Spinal cord (tissue), 10 donors: ENCODE results near the gene PLXDC1. TPM values are rescaled to one million over a fixed set of nuclear protein-coding genes. Genes with fewer than 3 reads are reported as not detected.

Experiments
- DNase-seq, 6 donors: peaks; one replicate each; pipeline versions ENCODE4 v3.0.0 to v3.0.0-alpha.2; 2013 to 2015; ENCODE audit warnings: low spot score in 6 of 6, low read depth in 4 of 6
- H3K27ac ChIP-seq: one replicate; pipeline ENCODE4 v1.5.1; 2013; ENCODE audit warnings: low read depth, low read length, control low read depth
- H3K27me3 ChIP-seq: one replicate; pipeline ENCODE4 v1.6.1; 2013; ENCODE audit warnings: low read length; ENCODE audit not compliant: control insufficient read depth, insufficient read depth
- H3K36me3 ChIP-seq: one replicate; pipeline ENCODE4 v1.6.1; 2013; ENCODE audit warnings: low read length; ENCODE audit not compliant: control insufficient read depth, insufficient read depth
- H3K4me1 ChIP-seq: one replicate; pipeline ENCODE4 v1.6.1; 2013; ENCODE audit warnings: low read length; ENCODE audit not compliant: control insufficient read depth, insufficient read depth
- H3K4me3 ChIP-seq: one replicate; pipeline ENCODE4 v1.5.1; 2013; ENCODE audit warnings: low read depth, low read length, control low read depth
- H3K9me3 ChIP-seq: one replicate; pipeline ENCODE4 v1.6.1; 2013; ENCODE audit warnings: low read length; ENCODE audit not compliant: control insufficient read depth, insufficient read depth
- WGBS: methylation state at CpG from one replicate; pipeline ENCODE4 v1.1.5; 2013; ENCODE audit warnings: missing lambda C conversion rate; ENCODE audit not compliant: insufficient coverage; 5-methylcytosine and 5-hydroxymethylcytosine counted together
- polyA plus RNA-seq, 2 donors: library from polyadenylated mRNA; unstranded; fragments of 120-200 nt; gene quantifications; one replicate each; pipeline ENCODE4 v1.2.1, GENCODE V29; 2013; ENCODE audit not compliant: insufficient read length in 2 of 2
- total RNA-seq, 2 donors: library from RNA; depleted of rRNA in 1 of 2; stranded (reverse); fragments of 120-200 nt in 1 of 2; fragments of >200 nt in 1 of 2; gene quantifications; one replicate each; pipeline versions ENCODE4 v1.2.3 to v1.2.4, GENCODE V29; 2013 to 2014
- donor health status: healthy.

PLXDC1 gene
- total and polyA plus RNA-seq, 4 donors = 10.1 to 47.1 (median 25.6) TPM

GRCh38 chr17:39164675-39165143 is 13.3 kb upstream of the PLXDC1 start:
- no peak overlapping the region for H3K27ac ChIP-seq

DNA sequence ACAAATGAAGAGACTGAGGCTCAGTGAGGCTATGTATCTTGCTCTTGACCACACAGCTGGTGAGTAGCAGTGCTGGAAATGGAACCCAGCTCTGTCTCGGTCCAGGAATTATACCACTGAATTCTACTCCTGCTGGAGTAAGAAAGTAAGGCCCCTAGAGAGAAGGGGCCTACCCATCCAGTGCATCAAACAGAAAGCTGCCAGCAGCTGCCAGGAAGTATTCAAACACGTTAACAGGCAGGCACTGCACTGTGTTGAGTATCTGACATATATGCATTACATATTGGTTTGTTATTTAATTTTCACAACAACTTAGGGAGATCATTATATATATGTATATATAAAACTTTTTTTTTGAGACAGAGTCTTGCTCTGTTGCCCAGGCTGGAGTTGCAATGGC is 10.5 kb upstream of the PLXDC1 start:
- Histone ChIP-seq H3K36me3 (no peaks in the 10 kb centered on the region), H3K27ac (no peak overlapping the region), H3K4me1 (peaks cover 23% of the 10 kb centered on the region), H3K4me3 (no peak overlapping the region), H3K27me3 (peaks cover 29% of the 10 kb centered on the region), H3K9me3 (no peaks in the 10 kb centered on the region)
- no peak for DNase-seq
- 75% methylated on average over 1 of the region's 2 CpGs for WGBS

More at GRCh38 chr17:39164675-39165143, 13.3 kb upstream of the PLXDC1 start:
- H3K4me1 ChIP-seq = peaks cover 23% of the 10 kb centered on the region
- peak in 4 of 6 donors; percentile 65 to 96 (median 80) for DNase-seq
- peaks cover 37% of the 10 kb centered on the region for H3K27me3 ChIP-seq
- H3K4me3 ChIP-seq = peak overlapping the region; percentile 63
- 0% methylated on average over 15 of the region's 15 CpGs for WGBS
- no peaks in the 10 kb centered on the region for H3K36me3 ChIP-seq
- H3K9me3 ChIP-seq = no peaks in the 10 kb centered on the region

GRCh38 chr17:39158623-39159022 is 7.2 kb upstream of the PLXDC1 start:
- WGBS = 90% methylated on average over 2 of the region's 2 CpGs
- H3K36me3 ChIP-seq = no peaks in the 10 kb centered on the region
- H3K4me1 ChIP-seq = peaks cover 8% of the 10 kb centered on the region
- peaks cover 3% of the 10 kb centered on the region for H3K27me3 ChIP-seq
- no peak overlapping the region for H3K4me3 ChIP-seq
- no peak overlapping the region for H3K27ac ChIP-seq
- no peaks in the 10 kb centered on the region for H3K9me3 ChIP-seq
- DNase-seq = no peak

DNA sequence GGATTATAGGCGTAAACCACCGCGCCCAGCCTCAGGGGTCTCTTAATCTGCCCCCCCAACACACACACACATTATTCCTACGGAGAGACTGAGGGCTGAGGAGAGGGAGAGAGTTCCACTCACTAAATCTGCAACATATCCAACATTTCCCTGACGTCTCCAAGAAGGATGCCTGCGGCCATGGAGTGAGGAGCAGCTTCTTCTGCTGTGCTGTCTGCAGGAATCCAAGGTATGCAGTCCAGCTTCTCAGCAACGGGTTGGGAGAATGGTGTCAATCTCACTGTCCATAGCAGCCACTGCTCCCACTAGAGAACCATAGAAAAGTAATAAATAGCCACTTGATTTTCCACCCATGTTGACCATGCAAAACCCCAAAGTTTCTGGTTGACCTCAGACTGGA is 5.1 kb upstream of the PLXDC1 start:
- Histone ChIP-seq H3K4me3 (no peak overlapping the region), H3K36me3 (no peaks in the 10 kb centered on the region), H3K9me3 (no peaks in the 10 kb centered on the region), H3K4me1 (peaks cover 26% of the 10 kb centered on the region), H3K27ac (no peak overlapping the region), H3K27me3 (peaks cover 6% of the 10 kb centered on the region)
- WGBS = 48% methylated on average over 3 of the region's 7 CpGs
- no peak for DNase-seq

DNA sequence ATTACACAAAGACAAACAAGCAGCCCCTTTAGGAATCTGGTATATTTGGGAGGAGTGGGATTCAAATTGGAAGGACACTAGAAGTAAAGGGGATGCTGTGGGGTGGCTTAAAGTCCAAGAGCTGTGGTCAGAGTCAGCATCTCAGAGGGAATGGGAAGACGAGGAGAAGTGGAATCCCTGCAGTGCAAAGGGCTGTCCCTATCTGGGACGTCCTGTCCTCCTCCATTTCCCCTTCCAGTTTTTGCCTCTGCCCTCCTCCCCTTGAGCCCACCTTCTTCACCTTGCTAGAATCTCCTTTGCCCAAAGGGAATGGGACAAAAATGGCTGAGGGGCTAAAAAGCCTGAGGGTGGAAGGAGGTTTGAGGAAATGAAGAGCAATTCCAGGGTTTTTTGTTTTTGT is 4.2 kb upstream of the PLXDC1 start:
- no peak for DNase-seq
- peaks cover 10% of the 10 kb centered on the region for H3K27me3 ChIP-seq
- H3K9me3 ChIP-seq = no peaks in the 10 kb centered on the region
- H3K36me3 ChIP-seq = no peaks in the 10 kb centered on the region
- no CpG with 5 or more reads among the region's 2 CpGs for whole genome bisulfite sequencing
- no peak overlapping the region for H3K4me3 ChIP-seq
- no peak overlapping the region for H3K27ac ChIP-seq
- H3K4me1 ChIP-seq = peaks cover 31% of the 10 kb centered on the region

GRCh38 chr17:39153599-39154051 is 2.2 kb upstream of the PLXDC1 start:
- WGBS = 0% methylated on average over 5 of the region's 16 CpGs
- peak overlapping the region; percentile 90 for H3K27ac ChIP-seq

GRCh38 chr17:39151943-39152818 is 744 bp upstream of the PLXDC1 start:
- peak overlapping the region; percentile 79 for H3K4me3 ChIP-seq
- DNase-seq = peak in 1 of 6 donors; percentile 75
- no peaks in the 10 kb centered on the region for H3K36me3 ChIP-seq
- peak overlapping the region; percentile 90 for H3K27ac ChIP-seq
- WGBS = 10% methylated on average over 16 of the region's 25 CpGs
- no peaks in the 10 kb centered on the region for H3K9me3 ChIP-seq
- peaks cover 11% of the 10 kb centered on the region for H3K27me3 ChIP-seq
- peaks cover 38% of the 10 kb centered on the region for H3K4me1 ChIP-seq

More at GRCh38 chr17:39153599-39154051, 2.2 kb upstream of the PLXDC1 start:
- Histone ChIP-seq H3K36me3 (no peaks in the 10 kb centered on the region), H3K4me3 (peak overlapping the region; percentile 79), H3K9me3 (no peaks in the 10 kb centered on the region), H3K27me3 (peaks cover 11% of the 10 kb centered on the region), H3K4me1 (peaks cover 38% of the 10 kb centered on the region)
- DNase-seq = peak; percentile 80 to 97 (median 88)

DNA sequence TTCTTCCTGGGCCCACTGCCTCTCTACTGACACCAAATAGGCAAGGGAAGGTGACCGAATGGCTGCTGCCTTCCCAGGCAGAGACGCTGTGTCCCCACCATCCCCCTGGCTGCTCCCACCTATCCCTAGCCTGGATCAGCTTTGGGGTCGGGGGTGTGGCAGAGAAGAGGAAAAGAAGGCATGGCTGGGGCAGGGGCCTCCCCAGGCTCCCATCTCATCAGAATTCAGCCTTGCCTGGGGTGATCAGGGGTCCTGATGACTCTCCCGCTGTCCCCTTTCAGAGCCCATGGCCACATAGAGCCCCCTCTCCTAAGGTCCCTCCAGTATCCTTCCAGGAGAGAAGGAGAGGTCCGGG is 665 bp downstream of the PLXDC1 start:
- Histone ChIP-seq H3K27me3 (peaks cover 11% of the 10 kb centered on the region), H3K9me3 (no peaks in the 10 kb centered on the region), H3K4me1 (peaks cover 38% of the 10 kb centered on the region), H3K27ac (no peak overlapping the region), H3K36me3 (no peaks in the 10 kb centered on the region), H3K4me3 (peak overlapping the region; percentile 42)
- 0% methylated on average over 1 of the region's 5 CpGs for WGBS
- DNase-seq = no peak

DNA sequence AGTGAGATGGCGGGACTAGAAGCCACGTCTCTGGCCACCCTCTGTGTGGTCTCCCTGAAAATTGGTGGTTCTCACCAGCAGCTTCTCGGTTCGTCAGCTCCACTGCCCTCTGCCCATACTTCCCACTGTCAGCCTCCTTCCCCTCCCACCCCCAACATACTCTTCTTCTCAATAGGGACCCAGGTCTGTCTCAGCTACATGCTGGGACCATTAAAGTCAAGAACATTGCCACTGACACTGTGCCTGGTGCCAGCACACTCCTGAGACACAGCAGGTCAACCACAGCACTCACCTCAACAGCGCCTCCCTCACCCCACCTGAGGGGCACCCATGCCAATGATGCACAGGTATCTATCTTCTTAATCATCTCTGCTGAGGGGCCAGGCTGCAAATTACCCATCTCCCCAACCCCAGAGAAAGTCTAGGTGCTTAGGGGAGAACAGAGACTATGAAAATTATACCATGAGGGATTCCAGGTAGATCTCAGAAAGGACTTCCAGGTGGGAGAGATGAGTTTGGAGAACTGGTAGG is 1.3 kb downstream of the PLXDC1 start:
- peaks cover 11% of the 10 kb centered on the region for H3K27me3 ChIP-seq
- no peak for DNase-seq
- H3K36me3 ChIP-seq = no peaks in the 10 kb centered on the region
- WGBS = 52% methylated on average over 4 of the region's 5 CpGs
- no peaks in the 10 kb centered on the region for H3K9me3 ChIP-seq
- H3K27ac ChIP-seq = no peak overlapping the region
- peaks cover 39% of the 10 kb centered on the region for H3K4me1 ChIP-seq
- H3K4me3 ChIP-seq = no peak overlapping the region
